Uterus (tissue), 2 donors: ENCODE results near the gene WDFY2.

Experiments used
- CTCF ChIP-seq, 4 experiments: fragments of 200-600 bp in 2 of 4; fragments of 450-650 bp in 2 of 4; sonication (generic) in 2 of 4; IDR thresholded peaks; one replicate each; pipeline ENCODE4 v1.5.1; 2016 to 2019; ENCODE audit warnings: antibody characterized with exemption in 4 of 4, mild to moderate bottlenecking in 2 of 4, moderate library complexity in 1 of 4
- POLR2A ChIP-seq, 2 donors: fragments of 450-650 bp; IDR thresholded peaks; one replicate each; pipeline ENCODE4 v1.6.1; 2016; ENCODE audit warnings: antibody characterized with exemption in 2 of 2, mild to moderate bottlenecking in 1 of 2, moderate library complexity in 1 of 2

DNA sequence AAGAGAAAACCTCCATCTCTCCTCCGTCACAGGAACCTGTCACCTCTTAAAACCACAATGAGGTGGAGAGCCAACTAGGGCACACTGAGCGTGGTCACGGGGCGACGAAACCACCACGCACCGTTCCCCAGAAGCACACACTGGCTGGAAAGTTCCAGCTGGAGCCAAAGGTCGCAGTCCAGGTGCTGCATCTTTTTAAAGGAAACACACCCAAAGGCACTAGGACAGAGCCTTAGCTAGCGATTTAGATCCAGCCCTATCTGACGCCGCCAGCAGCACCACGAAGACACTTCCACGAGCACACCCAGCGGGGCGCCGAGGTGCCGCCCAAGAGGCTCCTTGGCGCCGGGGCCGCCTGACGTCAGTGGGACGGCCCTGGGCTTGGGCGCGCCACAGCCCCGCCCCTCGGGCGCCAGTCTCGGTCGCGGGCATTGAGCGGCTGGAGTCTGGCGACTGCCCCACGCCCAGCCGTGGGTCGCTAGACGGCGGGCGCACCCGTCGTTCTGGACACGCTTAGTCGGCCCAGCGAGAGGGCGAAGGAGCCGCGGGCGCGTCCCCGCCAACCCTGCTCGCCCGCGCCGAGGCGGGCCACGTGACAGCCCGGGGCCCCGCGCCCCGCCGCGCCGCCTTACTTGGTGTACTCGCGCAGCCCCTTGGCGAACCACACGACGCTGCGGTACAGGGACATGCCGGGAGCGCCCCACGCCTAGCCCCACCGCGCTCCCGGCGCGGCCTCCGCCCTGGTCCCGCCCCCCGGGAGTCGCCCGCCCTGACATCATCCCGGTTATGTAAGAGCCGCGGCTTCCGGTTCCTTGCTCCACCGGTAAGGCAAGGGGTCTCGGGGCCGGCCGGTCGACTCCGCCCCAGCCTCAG lies 219.4 kb downstream of the WDFY2 start, which contains the start of gene DHRS12:
- TF ChIP-seq CTCF (IDR thresholded peaks at IDR 0.05), result peak in 3 of 4 experiments; percentile 7 to 42 (median 16)
- peak; percentile 73 to 97 for TF ChIP-seq POLR2A (IDR thresholded peaks at IDR 0.05)
